HL-60 (cell line): Measurements from ENCODE around the gene DPP6.

Source experiments
- CTCF ChIP-seq: IDR thresholded peaks from one replicate; pipeline ENCODE4 v1.5.1; 2011; ENCODE audit warnings: low read length, control low read depth, inconsistent platforms; ENCODE audit not compliant: insufficient read depth
- POLR2AphosphoS5 ChIP-seq: IDR thresholded peaks from 2 replicates; pipeline ENCODE4 v1.6.1; 2012; ENCODE audit warnings: low read depth

GRCh38 chr7:154909241-154910105 is 857.3 kb downstream of the DPP6 start:
- TF ChIP-seq POLR2AphosphoS5 = no peak
- TF ChIP-seq CTCF = no peak
